PC-9 (cell line): Measurements from ENCODE around the gene DYNLRB2. TPM values are rescaled to one million over a fixed set of nuclear protein-coding genes. Genes with fewer than 3 reads are reported as not detected.

Experiments
- BruUV-seq: library from RNA; stranded (reverse); fragments of 400-500 nt; replicated peaks from 2 replicates; lab custom pipeline; 2021; lab: Mats Ljungman, UMichigan
- CTCF ChIA-PET: fragments of 300-600 bp; sonication (Branson Sonifier 250); formaldehyde crosslinking; loops from one replicate; lab custom pipeline; 2022; ENCODE audit warnings: antibody characterized with exemption; lab: Charles Lee
- POLR2A ChIA-PET: fragments of 300-600 bp; sonication (Branson Sonifier 250); formaldehyde crosslinking; loops from one replicate; lab custom pipeline; 2022; ENCODE audit warnings: antibody characterized with exemption; ENCODE audit not compliant: unreplicated experiment; lab: Charles Lee
- DNase-seq, 2 experiments: peaks; one replicate each; pipeline versions ENCODE4 v3.0.0 to v3.0.0-alpha.2; 2015 to 2022; ENCODE audit warnings: mixed read lengths in 1 of 2
- H2AFZ ChIP-seq: fragments of 200-600 bp; sonication (generic); 2 replicates; pipeline ENCODE4 v1.8.1; 2017; ENCODE audit warnings: antibody characterized with exemption
- H3F3A ChIP-seq: fragments of 200-600 bp; sonication (generic); 2 replicates; pipeline ENCODE4 v1.8.1; 2017; ENCODE audit warnings: antibody characterized with exemption, mild to moderate bottlenecking, low read depth; ENCODE audit not compliant: insufficient read depth
- H3K27ac ChIP-seq: fragments of 200-600 bp; sonication (generic); 2 replicates; pipeline ENCODE4 v1.6.1; 2016; ENCODE audit warnings: mixed run types
- H3K27me3 ChIP-seq: fragments of 200-600 bp; sonication (generic); 2 replicates; pipeline ENCODE4 v1.6.1; 2016; ENCODE audit warnings: low read depth, mixed run types; ENCODE audit not compliant: insufficient read depth
- H3K36me3 ChIP-seq: fragments of 200-600 bp; sonication (generic); 2 replicates; pipeline ENCODE4 v1.6.1; 2016; ENCODE audit warnings: low read depth, mixed run types
- H3K4me1 ChIP-seq: fragments of 200-600 bp; sonication (generic); replicated peaks from 2 replicates; pipeline ENCODE4 v1.6.1; 2016; ENCODE audit warnings: mixed run types; ENCODE audit not compliant: insufficient read depth
- H3K4me2 ChIP-seq: fragments of 200-600 bp; sonication (generic); 2 replicates; pipeline ENCODE4 v1.6.1; 2017; ENCODE audit warnings: mixed run types
- H3K4me3 ChIP-seq: fragments of 200-600 bp; sonication (generic); 2 replicates; pipeline ENCODE4 v1.6.1; 2016; ENCODE audit warnings: mixed run types
- H3K79me2 ChIP-seq: fragments of 200-600 bp; sonication (generic); 2 replicates; pipeline ENCODE4 v1.6.1; 2017; ENCODE audit warnings: low read depth, mixed run types
- H3K9me2 ChIP-seq: fragments of 200-600 bp; sonication (generic); 2 replicates; pipeline ENCODE4 v1.8.1; 2017; ENCODE audit warnings: mild to moderate bottlenecking; ENCODE audit not compliant: insufficient read depth
- H3K9me3 ChIP-seq: fragments of 200-600 bp; sonication (generic); 2 replicates; pipeline ENCODE4 v1.8.1; 2016; ENCODE audit warnings: low read depth; ENCODE audit not compliant: insufficient read depth
- H4K20me1 ChIP-seq: fragments of 200-600 bp; sonication (generic); 2 replicates; pipeline ENCODE4 v1.8.1; 2017; ENCODE audit not compliant: insufficient read depth
- CTCF ChIP-seq: fragments of 200-600 bp; sonication (generic); conservative IDR thresholded peaks from 2 replicates; pipeline ENCODE4 v1.6.1; 2017; ENCODE audit warnings: mixed run types, antibody characterized with exemption, mild to moderate bottlenecking, moderate library complexity
- EZH2 ChIP-seq: fragments of 200-600 bp; sonication (generic); IDR thresholded peaks from 2 replicates; pipeline ENCODE4 v1.8.0; 2017; ENCODE audit warnings: antibody characterized with exemption, low read depth
- intact Hi-C: fragments of 100-400 bp; cut with micrococcal nuclease; formaldehyde crosslinking; loops from one replicate; pipeline ENCODE4 v1.10.0; 2022; ENCODE audit not compliant: unreplicated experiment
- total RNA-seq: library from RNA; stranded (reverse); gene quantifications from 2 replicates; pipeline ENCODE4 v1.2.3, GENCODE V29; 2021

The DYNLRB2 gene
- total RNA-seq, 1 experiment from 2014 or later: not detected

DNA sequence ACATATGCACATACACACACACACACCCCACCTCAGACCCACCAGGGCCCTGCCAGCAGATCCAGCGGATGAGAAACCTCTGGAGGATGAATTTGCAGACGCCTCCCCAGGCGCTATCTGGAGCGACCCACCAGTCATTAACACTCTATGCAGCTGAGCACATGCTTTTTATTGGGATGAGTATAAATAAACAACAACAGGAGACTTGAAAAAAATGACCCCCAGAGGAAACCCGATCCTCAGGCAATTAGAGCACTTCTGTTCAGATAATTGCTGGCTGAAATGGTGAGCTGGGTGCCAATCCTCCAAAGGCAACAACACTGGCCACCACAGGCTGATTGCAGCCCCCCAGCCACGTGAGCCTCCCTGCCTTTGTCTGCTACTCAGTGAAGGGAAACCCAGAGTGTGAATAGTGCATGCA, 32.9 kb downstream of the DYNLRB2 start:
- Histone ChIP-seq H3K27me3 (no peaks in the 10 kb centered on the region), H3K4me1 (no peaks in the 10 kb centered on the region), H3K9me3 (no peaks in the 10 kb centered on the region), H3K36me3 (no peaks in the 10 kb centered on the region), H2AFZ (no peak overlapping the region), H3F3A (no peaks in the 10 kb centered on the region), H3K4me3 (no peak overlapping the region), H4K20me1 (no peaks in the 10 kb centered on the region), H3K4me2 (no peak overlapping the region), H3K79me2 (no peaks in the 10 kb centered on the region), H3K27ac (no peak overlapping the region), H3K9me2 (no peaks in the 10 kb centered on the region)
- intact Hi-C loops: no loop called here
- TF ChIP-seq CTCF (no peak), EZH2 (no peak)
- no peak for DNase-seq
- ChIA-PET CTCF (no interaction called here), POLR2A (no interaction called here)
- BruUV-seq: no TSS peak

DNA sequence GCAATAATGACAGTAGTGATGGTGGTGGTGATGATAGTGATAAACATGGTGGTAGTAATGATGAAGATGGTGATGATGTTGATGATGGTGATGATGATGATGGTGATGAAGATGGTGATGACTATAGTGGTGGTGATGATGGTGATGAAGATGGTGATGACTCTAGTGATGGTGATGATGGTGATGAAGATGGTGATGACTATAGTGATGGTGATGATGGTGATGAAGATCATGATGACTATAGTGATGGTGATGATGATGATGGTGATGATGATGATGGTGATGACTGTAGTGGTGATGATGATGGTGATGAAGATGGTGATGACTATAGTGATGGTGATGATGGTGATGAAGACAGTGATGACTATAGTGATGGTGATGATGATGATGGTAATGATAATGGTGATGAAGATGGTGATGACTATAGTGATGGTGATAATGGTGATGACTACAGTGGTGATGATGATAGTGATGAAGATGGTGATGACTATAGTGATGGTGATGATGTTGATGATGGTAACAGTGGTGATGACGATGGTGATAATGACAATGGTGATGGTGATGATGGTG, 35.6 kb downstream of the DYNLRB2 start:
- no peak for DNase-seq
- H3K9me2 ChIP-seq: no peaks in the 10 kb centered on the region
- H3K36me3 ChIP-seq: no peaks in the 10 kb centered on the region
- H3K4me3 ChIP-seq: no peak overlapping the region
- no peaks in the 10 kb centered on the region for H3K79me2 ChIP-seq
- no peak overlapping the region for H2AFZ ChIP-seq
- no peak overlapping the region for H3K27ac ChIP-seq
- H4K20me1 ChIP-seq: no peaks in the 10 kb centered on the region
- ChIA-PET CTCF (no interaction called here), POLR2A (no interaction called here)
- no peaks in the 10 kb centered on the region for H3K27me3 ChIP-seq
- H3K9me3 ChIP-seq: no peaks in the 10 kb centered on the region
- no peaks in the 10 kb centered on the region for H3K4me1 ChIP-seq
- intact Hi-C loops: no loop called here
- H3K4me2 ChIP-seq: no peak overlapping the region
- no peak for TF ChIP-seq EZH2
- TF ChIP-seq CTCF: no peak
- no TSS peak for BruUV-seq
- H3F3A ChIP-seq: no peaks in the 10 kb centered on the region

DNA sequence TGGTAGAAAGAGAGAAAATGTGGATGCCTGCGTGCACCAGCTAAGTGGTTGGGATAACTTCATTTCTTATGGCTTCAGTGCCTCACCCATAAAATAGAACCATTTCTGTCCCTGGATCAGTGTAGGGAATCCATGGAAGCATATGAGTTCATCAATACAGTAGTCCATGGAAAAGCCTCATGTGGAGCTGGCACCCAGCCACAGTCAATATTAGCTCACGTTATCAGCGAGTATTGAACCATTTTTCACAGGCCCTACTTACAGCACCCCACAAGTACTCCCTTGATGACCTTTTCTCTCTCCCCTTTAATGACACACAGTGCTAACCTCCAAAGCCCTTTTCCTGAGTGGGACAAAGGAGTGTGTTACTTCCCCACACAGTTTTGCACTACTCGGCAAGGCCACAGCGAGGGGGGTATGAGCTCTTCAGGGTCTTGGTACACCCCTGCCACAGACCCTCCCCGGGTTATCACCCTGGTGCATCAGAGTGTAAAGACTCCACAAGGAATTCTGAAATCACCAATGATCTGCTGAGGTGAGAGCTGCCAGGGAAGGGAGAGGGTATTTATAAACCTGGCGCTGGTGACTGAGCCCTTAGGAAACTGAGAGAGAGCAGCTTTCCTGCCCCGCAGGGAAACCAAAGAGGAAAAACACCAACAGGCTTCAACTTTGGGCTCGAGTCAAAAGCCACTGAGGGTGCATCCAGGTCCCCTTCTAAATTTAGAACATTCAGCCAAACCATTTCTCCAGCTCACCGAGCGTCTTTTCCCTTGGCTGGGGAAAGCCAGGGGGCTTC, 36.9 kb downstream of the DYNLRB2 start:
- no peaks in the 10 kb centered on the region for H3K9me3 ChIP-seq
- intact Hi-C loops: no loop called here
- ChIA-PET CTCF (no interaction called here), POLR2A (no interaction called here)
- H3K4me3 ChIP-seq: no peak overlapping the region
- H3K9me2 ChIP-seq: no peaks in the 10 kb centered on the region
- H3K36me3 ChIP-seq: no peaks in the 10 kb centered on the region
- no peaks in the 10 kb centered on the region for H3K79me2 ChIP-seq
- BruUV-seq: no TSS peak
- H3K27me3 ChIP-seq: no peaks in the 10 kb centered on the region
- H4K20me1 ChIP-seq: no peaks in the 10 kb centered on the region
- no peak overlapping the region for H3K27ac ChIP-seq
- no peaks in the 10 kb centered on the region for H3F3A ChIP-seq
- no peaks in the 10 kb centered on the region for H3K4me1 ChIP-seq
- TF ChIP-seq EZH2 (no peak), CTCF (no peak)
- no peak overlapping the region for H2AFZ ChIP-seq
- no peak overlapping the region for H3K4me2 ChIP-seq
- DNase-seq: no peak
